NOMO-1 treated with dmso at 0.1 percent for 144 hours (cell line): ENCODE results near the gene ADGRB2.

Experiments used
- DNase-seq: peaks from one replicate; lab custom pipeline; 2025; ENCODE audit not compliant: unreplicated experiment; lab: John Stamatoyannopoulos, UW

Gene ADGRB2

DNA sequence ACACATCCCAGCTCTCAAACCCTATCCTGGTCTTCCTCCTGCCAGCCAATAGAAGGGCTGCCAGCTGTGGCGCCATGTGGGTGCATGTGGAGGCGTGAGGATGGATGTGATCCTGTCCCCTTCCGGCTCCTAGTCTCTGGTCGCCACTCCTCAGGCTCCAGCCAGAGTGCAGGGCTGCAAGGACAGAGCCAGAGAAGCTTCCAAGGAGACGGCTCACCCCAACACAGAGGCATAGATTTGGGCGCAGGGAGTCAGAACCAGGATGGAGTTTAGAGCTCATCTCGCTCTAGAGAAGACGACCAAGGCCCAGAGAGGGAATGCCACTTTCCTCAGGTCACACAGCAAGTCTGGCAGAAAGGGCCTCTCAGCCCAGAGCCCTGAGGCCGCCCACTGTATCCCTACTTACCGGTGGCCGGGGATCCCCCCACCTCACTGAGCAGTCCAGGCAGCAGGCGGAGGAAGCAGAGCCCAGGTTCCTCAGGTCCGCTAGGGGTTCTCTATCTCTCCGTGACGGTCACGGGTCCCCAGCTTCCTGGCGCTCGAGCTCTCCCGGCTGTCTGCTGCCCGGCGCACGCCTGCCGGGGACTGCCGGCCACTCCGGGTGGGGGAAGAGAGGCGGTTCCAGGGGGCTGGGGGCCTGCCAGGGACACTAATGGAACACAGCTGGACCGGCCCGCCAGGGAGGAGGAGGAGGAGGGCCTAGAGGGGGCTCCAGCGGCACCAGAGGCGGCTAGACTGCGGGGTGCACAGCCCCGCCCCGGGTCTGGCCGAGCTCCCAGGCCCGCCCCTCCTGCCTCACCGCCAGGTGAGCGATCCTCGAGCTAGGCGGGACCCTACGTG is 60.5 kb downstream of the ADGRB2 start, which contains the start of gene COL16A1:
TSS of gene COL16A1 (minus strand) at position 587 of the 840 bp plus-strand sequence. CDS start 1,824 bp downstream, outside the sequence.
- DNase-seq, result no peak

DNA sequence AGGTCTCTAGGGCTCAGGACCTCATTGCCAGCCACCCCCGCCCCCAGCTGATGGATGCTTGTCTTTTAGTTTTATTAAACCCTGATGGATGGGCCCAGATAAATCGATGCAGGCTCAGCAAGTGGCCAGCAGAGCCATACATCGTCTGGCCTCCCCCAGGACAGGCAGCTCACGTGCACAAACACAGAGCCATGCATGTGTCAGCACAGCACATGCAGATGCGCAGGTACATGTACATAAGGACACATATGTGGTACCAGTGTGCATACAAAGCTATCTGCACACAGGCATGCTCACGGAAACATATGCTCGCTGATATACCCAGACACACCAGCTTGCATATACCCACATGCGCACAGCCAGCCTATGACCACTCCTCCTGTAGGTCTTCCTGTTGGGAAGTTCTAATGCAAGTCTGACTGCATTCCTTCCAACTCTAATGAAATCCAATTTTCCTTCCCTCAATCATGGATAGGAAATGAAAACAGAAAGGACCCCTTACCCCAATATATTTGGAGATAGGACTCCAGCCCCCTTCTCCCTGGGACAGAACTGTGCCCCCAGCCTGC is 61.2 kb downstream of the ADGRB2 start:
- no peak for DNase-seq

DNA sequence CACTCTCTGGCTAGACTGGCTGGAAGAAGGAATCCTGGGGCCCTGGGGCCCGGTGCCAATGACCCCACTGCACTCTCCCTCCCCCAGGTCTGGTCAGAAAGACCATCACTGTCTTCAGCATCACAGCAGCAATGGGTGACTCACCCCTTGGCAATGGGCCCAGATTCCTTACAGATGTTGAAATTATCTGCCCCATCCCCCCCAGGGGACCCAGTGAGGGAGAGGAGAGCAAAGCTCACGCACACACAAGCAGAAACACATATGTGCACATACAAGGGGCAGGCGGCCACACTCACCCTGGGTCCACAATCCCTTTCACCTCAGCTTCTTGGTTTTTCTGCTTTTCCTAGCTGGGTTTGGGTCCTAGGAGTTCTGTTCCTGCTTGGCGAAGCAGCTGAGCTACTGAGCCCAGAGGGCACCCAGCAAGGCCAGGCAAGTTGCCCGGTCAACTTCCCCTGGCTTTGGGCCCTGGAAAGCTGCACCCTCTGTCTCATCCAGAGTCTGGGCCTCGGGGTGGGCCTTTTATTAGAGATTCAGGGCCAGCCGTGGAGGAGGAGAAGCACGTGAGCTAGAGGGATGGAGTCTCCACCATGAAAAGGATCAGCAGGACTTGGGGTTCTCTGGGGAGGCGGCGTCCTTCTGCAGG is 62.9 kb downstream of the ADGRB2 start:
- no peak for DNase-seq

DNA sequence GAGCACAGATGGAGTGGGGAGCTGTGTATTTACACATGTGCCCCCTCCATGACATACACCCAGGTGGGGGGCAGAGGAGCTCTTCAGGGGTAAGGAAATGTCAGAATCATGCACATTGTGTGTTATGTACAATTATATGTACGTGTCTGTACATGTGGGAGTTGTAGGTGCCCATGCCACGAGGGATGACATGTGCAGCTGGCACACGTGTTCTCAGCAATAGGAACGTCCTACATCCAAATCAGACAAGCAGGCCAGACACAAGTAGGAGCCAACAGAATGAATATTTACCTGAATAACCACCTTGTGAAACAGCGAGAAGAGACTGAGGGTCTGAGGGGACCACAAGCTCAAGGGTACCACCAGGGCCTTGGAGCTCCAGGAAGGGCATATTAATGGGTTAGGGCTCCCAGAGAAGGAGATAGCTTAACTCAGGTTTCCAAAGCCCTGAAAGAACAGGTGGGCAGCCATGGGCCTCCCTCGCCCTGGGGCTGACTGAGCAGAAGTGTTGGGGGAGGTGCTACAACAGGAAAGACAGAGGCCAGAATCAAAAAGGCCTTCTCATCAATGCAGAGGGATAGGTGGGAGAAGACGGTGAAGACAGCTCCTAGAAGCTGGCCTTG is 63.6 kb downstream of the ADGRB2 start:
- DNase-seq, result no peak

DNA sequence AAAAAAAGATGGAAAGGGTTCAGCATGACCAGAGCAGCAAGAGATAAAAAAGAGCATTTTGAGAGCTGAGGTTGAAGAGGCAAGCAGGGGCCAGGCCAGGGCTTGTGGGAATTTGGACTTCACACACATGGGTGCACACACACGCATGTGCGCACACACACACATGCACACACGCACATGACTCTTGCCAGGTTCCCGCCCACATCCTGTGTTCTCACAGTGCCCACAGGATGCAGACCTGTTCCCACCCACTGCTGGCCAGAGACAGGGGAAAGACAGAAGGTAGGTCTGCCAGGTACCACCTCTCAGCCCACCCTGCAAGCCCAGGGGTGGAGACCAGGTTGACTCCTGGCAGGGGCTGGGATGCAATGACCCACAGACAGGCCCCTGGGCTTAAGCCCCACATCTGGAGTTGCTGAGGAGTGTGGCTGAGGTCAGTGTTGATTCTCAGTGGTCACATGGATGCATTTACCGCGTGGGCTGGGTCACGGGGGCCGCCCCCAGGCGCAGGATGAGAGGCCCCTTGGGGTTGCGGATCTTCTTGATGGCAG is 64.7 kb downstream of the ADGRB2 start:
- DNase-seq, result no peak

DNA sequence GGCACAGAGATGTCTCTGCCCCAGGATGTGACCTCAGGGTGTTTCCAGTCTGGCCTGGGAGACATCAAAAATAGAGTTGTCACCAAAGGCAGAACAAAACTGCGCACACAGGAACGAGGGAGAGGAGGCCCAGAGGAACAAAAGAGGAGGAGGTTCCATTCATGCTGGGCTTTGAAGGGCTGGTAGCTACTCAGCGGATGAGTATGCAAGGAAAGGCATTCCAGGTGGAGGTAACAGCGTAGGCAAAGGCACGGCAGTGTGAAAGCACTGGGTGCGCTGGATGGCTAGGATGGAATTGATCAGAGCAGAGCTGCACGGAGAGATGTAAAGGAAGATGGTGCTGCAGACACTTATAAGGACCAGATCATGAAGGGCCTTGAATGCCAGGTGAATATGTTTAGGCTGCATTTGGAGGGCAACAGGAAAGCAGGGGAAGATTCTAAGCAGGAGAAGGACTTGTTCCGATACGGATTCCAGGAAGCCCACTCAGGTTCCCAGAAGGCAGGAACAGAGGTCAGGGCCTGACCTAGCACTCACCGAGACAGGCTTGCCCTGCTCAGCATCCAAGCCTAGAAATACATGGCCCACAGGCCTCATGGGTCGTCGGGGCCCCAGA is 66.7 kb downstream of the ADGRB2 start:
- DNase-seq, result no peak

DNA sequence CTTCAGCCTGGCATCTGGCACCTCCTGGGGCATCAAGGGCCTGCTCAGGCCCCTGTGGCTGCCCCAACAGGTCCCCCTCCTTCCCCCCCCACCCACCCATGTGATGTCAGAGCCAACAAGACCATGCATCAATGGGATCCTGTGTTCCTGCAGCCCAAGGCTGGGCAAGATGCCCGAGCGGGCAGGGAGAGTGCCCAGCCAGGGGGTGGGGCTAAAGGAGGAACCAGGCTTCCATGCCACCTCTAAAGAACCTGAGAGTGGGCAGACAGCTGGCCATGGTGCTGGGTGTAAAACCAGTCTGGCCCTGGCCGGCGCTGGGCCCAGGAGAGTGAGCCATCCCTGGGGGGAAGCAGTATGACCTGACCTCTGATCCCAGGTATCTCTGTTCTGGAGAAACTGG is 67.9 kb downstream of the ADGRB2 start:
- no peak for DNase-seq

DNA sequence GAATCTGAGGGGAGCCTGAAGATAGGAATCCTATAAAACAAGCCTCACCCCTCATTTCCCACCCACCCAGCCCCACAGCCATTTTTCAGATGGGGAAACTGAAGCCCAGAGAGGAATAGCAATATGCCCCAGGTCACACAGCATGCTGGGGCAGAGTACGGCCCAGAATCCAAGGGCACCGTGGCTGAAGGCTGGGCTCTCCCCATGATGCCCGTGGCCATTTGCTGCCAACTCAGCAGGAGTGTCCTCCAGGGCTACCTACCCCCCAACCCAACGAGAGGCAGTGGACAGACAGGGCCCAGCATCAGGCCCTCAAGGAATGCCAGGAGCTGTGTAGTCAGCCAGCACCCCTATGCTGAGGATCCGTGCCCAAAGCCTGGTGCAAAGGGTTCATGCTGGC is 68.8 kb downstream of the ADGRB2 start:
- no peak for DNase-seq

DNA sequence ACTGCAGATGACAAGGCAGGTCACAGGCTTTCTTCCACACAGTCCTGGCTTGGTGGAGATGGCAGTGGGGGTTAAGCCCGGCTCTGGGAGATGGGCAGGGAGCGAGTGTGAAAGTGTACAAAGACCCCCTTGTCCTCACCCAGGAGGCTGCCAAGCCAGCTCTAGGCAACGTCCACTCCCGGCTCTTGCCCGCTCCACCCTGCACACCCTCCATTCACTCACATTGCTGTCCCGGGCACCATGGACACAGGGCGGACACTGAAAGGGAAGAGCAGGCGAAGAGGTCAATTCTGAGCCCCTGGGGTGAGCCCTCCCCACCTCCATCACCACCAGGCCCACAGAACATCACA is 69.2 kb downstream of the ADGRB2 start:
- no peak for DNase-seq

DNA sequence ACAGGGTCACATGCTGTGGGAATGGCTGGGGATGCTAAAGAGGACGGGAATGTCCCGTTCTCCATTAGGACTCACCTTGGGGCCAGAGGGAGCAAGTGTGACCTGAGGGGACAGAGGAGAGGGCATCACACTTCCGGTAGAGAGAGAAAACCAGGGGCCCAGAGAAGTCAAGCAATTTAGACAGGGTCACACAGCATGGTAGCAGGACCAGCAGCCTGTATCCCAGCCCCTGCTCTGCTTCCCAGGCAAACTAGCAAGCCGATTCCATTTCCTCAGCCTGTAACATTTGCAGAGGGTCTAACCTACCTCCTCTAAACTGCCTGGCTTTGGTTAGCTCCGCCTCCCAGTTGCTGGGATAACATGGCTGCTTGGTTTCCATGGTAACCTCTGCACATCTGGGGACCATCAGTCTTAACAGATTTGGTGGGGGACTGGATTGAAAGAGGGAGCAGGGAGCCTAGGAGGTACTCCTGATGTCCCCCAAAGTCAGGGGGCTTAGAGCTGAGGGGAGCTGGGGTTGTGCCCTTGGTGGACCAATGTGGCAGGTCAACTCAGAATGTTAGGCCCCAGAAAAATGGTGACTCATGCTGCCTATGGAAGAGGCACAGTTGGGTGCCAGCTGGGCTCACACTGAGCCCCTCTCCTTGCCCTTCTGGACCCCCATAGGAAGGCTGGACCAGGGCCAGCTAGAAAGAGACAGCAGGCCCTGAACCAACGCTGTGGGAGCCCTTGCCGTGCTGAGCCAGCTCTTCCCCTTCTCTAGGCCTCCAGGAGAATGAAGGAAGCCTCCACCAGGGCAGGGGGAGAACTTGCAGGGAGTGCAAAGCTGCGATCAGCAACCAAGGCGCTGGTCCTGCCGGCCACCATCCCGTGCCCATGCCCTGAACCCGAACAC is 69.8 kb downstream of the ADGRB2 start:
- no peak for DNase-seq

DNA sequence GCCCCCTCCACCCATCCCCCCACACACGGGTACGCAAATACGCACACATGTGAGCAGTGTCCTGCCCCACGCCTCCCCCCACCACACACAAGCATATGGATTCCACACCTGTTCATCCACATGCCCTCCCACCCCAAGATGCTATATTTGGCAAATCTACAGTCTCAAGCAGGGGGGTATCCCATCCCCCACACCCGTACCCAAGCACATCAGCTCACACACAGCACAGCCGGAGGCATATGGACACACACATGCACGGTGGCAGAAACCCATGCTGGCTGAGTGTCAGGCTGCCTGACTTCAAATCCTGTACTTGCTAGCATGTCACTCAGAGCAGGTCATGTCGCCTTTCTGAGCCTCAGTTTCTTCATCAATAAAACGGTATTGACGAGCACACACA is 70.9 kb downstream of the ADGRB2 start:
- no peak for DNase-seq

DNA sequence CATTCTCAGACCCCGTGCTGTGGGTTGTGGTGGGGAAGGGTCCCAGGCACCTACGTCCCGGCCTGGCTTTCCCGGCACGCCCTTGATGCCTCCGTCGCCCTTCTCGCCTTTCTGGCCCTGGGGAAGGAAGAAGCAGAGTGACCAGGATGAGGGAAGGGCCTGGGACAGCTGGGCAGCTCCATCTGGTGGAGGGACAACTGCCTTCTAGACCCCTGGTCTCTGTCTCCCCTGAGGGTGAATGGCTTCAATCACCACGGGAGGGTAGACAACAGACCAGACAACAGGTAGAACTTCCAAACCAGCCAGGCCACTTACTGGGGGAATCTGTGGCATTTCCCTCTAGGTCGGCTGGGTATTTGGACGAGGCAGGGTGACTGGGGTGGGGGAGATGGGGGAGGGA is 72.2 kb downstream of the ADGRB2 start:
- DNase-seq, result no peak

DNA sequence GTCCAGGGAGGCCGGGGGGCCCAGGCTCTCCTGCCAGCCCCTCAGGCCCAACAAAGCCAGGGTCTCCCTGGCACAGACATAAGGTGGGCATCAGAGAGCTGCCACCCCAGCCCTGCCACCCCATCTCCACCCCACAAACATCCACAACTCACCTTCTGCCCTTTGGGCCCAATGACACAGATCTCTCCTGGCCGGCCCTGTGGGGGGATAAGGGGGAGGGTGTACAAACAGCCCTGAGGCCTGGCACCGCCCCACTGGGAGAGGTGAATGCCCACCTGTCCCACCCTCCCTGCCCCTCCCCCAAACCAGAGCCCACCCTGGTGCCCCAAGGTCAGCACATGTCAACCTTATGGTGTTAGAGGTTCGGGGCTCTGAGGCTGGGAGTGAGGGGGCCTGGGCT is 72.7 kb downstream of the ADGRB2 start:
- no peak for DNase-seq

DNA sequence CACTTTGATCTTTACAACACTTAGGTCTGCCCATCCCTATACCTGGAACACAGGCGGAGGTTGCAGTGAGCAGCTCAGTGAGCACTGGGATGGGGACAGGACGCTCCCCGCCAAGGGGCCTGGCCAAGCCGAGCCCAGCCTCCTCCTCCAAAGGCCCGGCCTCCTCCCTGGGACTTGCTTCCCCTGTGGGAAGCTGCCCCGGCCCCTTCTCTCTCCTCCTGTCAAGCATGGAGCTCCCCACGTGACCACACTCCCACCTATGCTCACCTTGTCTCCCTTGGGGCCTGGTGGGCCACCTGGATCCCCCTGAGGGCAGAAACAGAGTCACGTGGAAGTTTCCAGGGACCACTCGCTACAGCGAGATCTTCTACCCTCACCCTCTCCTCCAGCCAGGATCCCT is 73.2 kb downstream of the ADGRB2 start:
- no peak for DNase-seq

DNA sequence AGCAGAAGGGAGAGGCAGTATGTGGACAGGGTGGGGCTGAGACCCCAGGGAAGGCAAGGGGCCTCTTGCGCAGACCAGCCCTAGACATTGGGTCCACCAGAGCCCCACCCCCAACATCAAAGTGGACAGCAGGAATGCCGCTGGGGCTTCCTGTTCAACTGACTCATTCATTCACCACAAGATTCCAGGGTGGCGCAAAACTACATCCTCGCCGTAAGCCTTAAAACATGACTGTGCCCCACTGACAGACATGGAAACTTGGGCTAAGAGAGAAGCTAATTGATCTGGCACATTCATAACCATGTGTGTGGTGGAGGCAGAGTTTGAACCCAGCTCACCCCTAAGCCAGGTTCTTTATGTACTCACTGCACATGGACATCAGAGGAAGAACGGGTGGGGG is 74.3 kb downstream of the ADGRB2 start:
- DNase-seq, result no peak

DNA sequence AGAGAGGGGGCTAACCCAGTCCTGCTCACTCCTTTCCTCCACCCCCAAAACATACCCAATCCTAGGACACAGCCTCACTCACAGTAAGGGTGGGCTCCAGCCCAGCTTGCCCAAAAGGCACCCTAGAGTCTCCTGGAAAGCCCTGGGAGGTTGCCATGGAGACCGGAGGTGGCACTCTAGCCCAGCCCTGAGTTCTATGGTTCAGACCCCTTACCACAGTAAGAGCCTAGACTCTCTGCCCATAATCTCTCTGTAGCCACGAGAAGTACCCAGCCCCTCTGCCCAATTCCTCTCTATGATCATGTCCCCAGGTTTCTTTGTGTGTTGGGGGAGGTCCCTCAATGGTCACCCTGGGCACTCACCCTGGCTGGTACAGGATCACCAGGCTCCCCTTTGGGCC is 74.8 kb downstream of the ADGRB2 start:
- DNase-seq, result no peak

DNA sequence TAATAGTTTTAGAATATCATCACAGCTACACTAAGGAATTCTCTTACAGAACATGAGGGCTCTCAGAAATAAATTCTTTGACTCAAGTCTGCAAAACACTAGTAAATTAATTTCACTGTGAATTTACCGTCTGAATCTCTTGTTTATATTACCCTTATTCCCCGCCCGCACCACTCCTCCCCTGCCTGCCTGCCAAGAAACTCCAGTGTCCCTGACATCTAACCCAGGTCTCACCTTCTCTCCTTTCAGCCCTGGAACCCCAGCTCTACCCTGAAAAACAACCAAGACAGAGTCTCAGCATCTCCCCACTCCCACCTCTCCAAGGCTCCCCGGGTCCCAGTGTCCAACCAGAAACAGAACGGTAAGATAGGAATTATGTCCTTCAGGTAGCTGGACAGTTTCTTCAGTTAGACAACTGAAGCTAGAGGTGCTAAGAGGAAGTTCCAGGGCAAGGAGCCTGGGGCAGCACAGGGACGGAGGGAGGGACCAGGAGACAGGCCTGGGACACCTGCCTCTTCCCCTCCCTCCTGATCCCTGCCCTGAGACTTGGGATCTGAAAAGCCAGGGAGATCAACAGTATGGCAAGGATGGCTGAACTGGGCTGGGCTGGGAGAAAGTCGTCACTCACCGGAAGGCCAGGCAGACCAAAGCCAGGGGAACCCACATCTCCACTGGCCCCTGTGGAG is 75.8 kb downstream of the ADGRB2 start:
- DNase-seq, result no peak

DNA sequence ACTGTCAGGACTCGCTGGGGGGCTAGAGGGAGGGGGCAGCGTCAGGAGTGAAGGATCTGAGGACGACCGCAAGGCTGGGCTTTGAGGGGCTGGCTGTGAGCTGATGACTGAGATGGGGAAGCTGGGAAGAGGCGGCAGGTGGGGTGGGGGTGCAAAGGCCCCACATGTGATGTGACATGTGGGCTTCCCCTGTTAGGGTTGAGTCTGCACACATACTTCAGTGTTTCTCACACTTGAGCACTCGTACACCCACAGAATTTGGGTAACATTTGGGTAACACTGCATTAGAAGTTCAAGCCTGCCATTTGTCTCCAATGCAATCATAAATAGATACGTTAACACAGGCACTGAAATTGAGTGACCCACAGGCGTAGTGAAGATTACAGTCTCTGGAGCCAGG is 76.5 kb downstream of the ADGRB2 start:
- DNase-seq, result no peak

DNA sequence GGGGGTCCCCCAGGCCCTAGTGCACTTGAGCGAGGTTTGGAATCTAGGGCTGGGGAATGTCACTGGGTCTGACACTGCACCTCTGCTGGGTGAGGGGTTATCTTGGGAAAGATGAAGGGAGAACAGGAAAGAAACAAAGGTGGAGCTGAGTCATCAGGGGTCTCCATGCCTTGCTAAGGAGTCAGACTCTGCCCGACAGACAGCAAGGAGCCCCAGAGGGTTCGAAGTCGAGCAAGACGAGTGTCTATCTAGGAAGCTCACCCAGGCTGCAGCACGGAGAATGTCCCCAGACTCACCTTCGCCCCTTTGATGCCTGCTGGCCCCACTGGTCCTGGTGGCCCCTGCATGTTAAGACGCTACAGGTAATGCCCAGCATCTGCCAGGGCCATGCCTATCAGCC is 78.3 kb downstream of the ADGRB2 start:
- DNase-seq, result no peak

DNA sequence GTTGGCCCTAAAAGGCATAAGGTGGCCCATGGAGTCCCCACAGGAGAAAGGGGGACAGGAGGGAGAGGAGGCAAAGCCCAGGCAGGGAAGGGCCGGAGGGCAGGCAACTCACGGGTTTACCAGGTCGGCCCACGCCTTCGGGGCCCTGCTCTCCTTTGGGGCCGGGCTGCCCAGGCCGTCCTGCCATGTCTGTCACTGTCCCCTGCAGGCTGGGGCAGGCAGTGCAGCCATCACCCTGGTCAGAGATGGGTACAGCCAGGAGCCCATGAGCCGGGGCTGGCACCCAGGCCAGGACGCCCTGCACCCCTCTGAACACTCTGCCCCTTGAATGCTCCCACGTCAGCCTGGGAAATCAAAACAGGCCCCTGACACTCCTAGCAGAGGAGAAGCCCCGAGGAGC is 80.1 kb downstream of the ADGRB2 start:
- no peak for DNase-seq
